Left lung (tissue), 10 donors: Measurements from ENCODE around the gene LMBRD1. TPM values are rescaled to one million over a fixed set of nuclear protein-coding genes. Genes with fewer than 3 reads are reported as not detected.
"Not testable (repeated sequence)": the region's sequence is repeated elsewhere in the genome, so short reads cannot be mapped to it uniquely, and the experiment has no call there.

Experiments
- ATAC-seq: fragments of 200-7000 bp; cut with Tn5 transposase; one replicate; pipeline ENCODE4 v1.9.1; 2020; ENCODE audit warnings: moderate library complexity
- DNase-seq, 4 donors: peaks; one replicate each; pipeline ENCODE4 v3.0.0-alpha.2; 2013 to 2020
- H3K27ac ChIP-seq, 2 donors: fragments of 200-600 bp; sonication (generic) in 1 of 2; one replicate each; pipeline versions ENCODE4 v1.5.0 to v1.8.0; 2020 to 2021
- H3K27me3 ChIP-seq, 2 donors: fragments of 200-600 bp; sonication (generic) in 1 of 2; one replicate each; pipeline versions ENCODE4 v1.5.0 to v1.8.0; 2020 to 2021
- H3K36me3 ChIP-seq, 2 donors: fragments of 200-600 bp; sonication (generic) in 1 of 2; one replicate each; pipeline versions ENCODE4 v1.5.0 to v1.8.0; 2020 to 2021
- H3K4me1 ChIP-seq, 2 donors: fragments of 200-600 bp; one replicate each; pipeline ENCODE4 v1.8.0; 2021
- H3K4me3 ChIP-seq, 2 donors: fragments of 200-600 bp; sonication (generic) in 1 of 2; one replicate each; pipeline versions ENCODE4 v1.5.0 to v1.8.0; 2020 to 2021; ENCODE audit warnings: mild to moderate bottlenecking in 1 of 2
- H3K9me3 ChIP-seq, 2 donors: fragments of 200-600 bp; sonication (generic) in 1 of 2; one replicate each; pipeline versions ENCODE4 v1.5.0 to v1.8.0; 2020 to 2021
- CTCF ChIP-seq, 2 donors: fragments of 200-600 bp; sonication (generic) in 1 of 2; IDR thresholded peaks; one replicate each; pipeline versions ENCODE4 v1.5.0 to v1.8.0; 2021; ENCODE audit warnings: antibody characterized with exemption in 2 of 2
- intact Hi-C, 2 donors: fragments of 100-400 bp; cut with DNase I; formaldehyde crosslinking; loops; one replicate each; pipeline versions ENCODE4 v1.11.2 to v1.14.2; 2022
- polyA plus RNA-seq, 6 donors: library from polyadenylated mRNA; unstranded; fragments of 120-200 nt; gene quantifications; one replicate each; pipeline ENCODE4 v1.2.1, GENCODE V29; 2013; ENCODE audit not compliant: insufficient read length in 6 of 6
- total RNA-seq, 2 donors: library from RNA; stranded (reverse); fragmentation: NEBNext Ultra II Directional; extraction: Animal tissue kit (Norgen Biotek cat#: 25700); gene quantifications; one replicate each; pipeline ENCODE4 v1.2.1, GENCODE V29; 2021
- donor health status: DM: no; HTN: yes; CAD: no.
- donor health status: DM: no; HTN: no; CAD: no.

The LMBRD1 gene
- total and polyA plus RNA-seq, 8 donors: 50.1 to 79.0 (median 61.7) TPM

DNA sequence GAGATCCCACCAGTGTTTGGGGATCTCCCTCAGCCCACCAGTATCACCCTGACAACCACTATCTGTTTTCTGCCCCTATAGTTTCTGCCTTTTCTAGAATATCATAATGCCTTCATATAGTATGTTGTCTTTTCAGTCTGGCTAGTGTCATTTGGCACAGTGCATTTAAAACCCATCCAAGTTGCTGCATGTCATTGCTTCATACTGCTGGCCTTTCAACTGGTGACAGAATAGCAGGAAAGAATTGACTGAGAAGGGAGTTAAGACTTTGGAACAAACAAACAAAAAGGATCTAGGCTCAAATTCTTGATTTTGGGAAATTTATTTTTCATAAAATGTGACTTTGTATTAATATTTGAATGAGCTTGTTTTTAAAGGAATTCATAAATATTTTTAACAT lies 4.5 kb downstream of the LMBRD1 start:
- DNase-seq: peak in 2 of 4 donors; percentile 65 to 78

GRCh38 chr6:69791065-69791471 lies 5.7 kb downstream of the LMBRD1 start:
- Histone ChIP-seq H3K27me3 (no peaks in the 10 kb centered on the region), H3K27ac (peak overlapping the region in 1 of 2 donors; percentile 11), H3K9me3 (no peaks in the 10 kb centered on the region), H3K4me3 (no peak overlapping the region), H3K36me3 (peaks cover 0 to 14% of the 10 kb centered on the region in 2 donors), H3K4me1 (peaks cover 0 to 14% of the 10 kb centered on the region in 2 donors)
- peak; percentile 73 for ATAC-seq
- TF ChIP-seq CTCF (IDR thresholded peaks at IDR 0.05): no peak
- no peak for DNase-seq
- intact Hi-C loops: no loop called here

More for the DNA sequence above, 4.5 kb downstream of the LMBRD1 start:
- intact Hi-C loops: no loop called here
- H3K9me3 ChIP-seq: no peaks in the 10 kb centered on the region
- no peak for ATAC-seq
- H3K27ac ChIP-seq: no peak overlapping the region
- H3K27me3 ChIP-seq: no peaks in the 10 kb centered on the region
- H3K4me3 ChIP-seq: no peak overlapping the region
- peaks cover 0 to 14% of the 10 kb centered on the region in 2 donors for H3K4me1 ChIP-seq
- no peak for TF ChIP-seq CTCF (IDR thresholded peaks at IDR 0.05)
- H3K36me3 ChIP-seq: peaks cover 0 to 14% of the 10 kb centered on the region in 2 donors

DNA sequence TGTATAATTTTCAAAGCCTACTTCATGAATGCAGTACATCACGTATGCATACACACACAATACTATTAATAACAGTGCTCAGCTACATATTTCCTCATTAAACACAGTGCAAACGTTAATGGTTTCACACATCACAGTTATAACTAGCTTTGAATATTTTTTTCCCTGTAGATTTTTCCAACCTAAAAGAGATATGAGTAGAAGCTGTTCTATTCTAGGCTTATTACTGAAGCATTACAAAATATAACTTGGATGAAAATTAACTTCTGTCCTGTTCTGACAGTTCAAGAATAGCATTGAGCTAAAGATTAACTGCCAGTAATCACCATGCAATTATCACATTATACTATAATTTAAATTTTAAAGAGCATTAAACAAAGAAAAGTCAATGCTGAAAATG lies 6.2 kb downstream of the LMBRD1 start:
- DNase-seq: no peak
- no peak for TF ChIP-seq CTCF (IDR thresholded peaks at IDR 0.05)
- H3K4me3 ChIP-seq: no peak overlapping the region
- no peaks in the 10 kb centered on the region for H3K27me3 ChIP-seq
- H3K36me3 ChIP-seq: peaks cover 0 to 14% of the 10 kb centered on the region in 2 donors
- peaks cover 0 to 9% of the 10 kb centered on the region in 2 donors for H3K4me1 ChIP-seq
- intact Hi-C loops: no loop called here
- no peak for ATAC-seq
- no peaks in the 10 kb centered on the region for H3K9me3 ChIP-seq
- no peak overlapping the region for H3K27ac ChIP-seq

GRCh38 chr6:69789578-69789977 lies 7.2 kb downstream of the LMBRD1 start:
- no peak for TF ChIP-seq CTCF (IDR thresholded peaks at IDR 0.05)
- DNase-seq (no peak), ATAC-seq (no peak)
- Histone ChIP-seq H3K9me3 (no peaks in the 10 kb centered on the region), H3K4me1 (peaks cover 0 to 4% of the 10 kb centered on the region in 2 donors), H3K27ac (no peak overlapping the region), H3K27me3 (no peaks in the 10 kb centered on the region), H3K4me3 (no peak overlapping the region), H3K36me3 (peaks cover 0 to 14% of the 10 kb centered on the region in 2 donors)
- intact Hi-C loops: no loop called here

DNA sequence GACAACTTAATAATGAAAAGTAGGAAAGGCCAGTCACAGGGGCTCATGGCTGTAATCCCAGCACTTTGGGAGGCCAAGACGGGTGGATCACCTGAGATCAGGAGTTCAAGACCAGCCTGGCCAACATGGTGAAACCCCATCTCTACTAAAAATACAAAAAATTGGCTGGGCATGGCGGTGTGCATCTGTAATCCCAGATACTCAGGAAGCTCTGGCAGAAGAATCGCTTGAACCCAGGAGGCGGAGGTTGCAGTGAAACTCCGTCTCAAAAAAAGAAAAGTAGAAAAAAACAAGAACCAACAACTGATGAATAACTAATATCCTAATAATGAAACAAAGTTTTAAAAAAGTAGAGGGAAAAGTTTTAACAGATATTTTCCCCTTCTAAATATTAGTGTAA lies 9.4 kb downstream of the LMBRD1 start:
- intact Hi-C loops, H3K4me3 ChIP-seq, DNase-seq, H3K27ac ChIP-seq, H3K4me1 ChIP-seq, ATAC-seq, H3K27me3 ChIP-seq, H3K9me3 ChIP-seq: not testable (repeated sequence)
- peaks cover 0 to 14% of the 10 kb centered on the region in 2 donors for H3K36me3 ChIP-seq

- no peaks in the 10 kb centered on the region for H3K9me3 ChIP-seq
- peaks cover 0 to 14% of the 10 kb centered on the region in 2 donors for H3K36me3 ChIP-seq
- intact Hi-C loops: no loop called here
- no peak overlapping the region for H3K27ac ChIP-seq
- no peak overlapping the region for H3K4me3 ChIP-seq
- TF ChIP-seq CTCF (IDR thresholded peaks at IDR 0.05): no peak
- no peaks in the 10 kb centered on the region for H3K4me1 ChIP-seq
- no peaks in the 10 kb centered on the region for H3K27me3 ChIP-seq
- no peak for ATAC-seq
- no peak for DNase-seq
These were observed 11.1 kb downstream of the LMBRD1 start for GRCh38 chr6:69785697-69786096.
